Measurements from ENCODE around the gene IL33. TPM values are rescaled to one million over a fixed set of nuclear protein-coding genes. Genes with fewer than 3 reads are reported as not detected.

IL33 gene
- total and polyA plus RNA-seq, 2 of the 8 experiments (the other 6 are each of a cell fraction or from before 2014, with no cell fraction given): not detected

GRCh38 chr9:6212722-6213375 lies 2.8 kb upstream of the IL33 start (continued):
- TF ChIP-seq CEBPB (IDR thresholded peaks at IDR 0.05; ENCODE audit: low read depth, low read length) (no peak), CBX5 (IDR thresholded peaks at IDR 0.05; ENCODE audit: low read depth, low read length) (no peak), CHD7 (IDR thresholded peaks at IDR 0.05; ENCODE audit: insufficient replicate concordance, low read length) (no peak)
